Esophagus (tissue), 2 donors: Measurements from ENCODE around the gene PRELP. TPM values are rescaled to one million over a fixed set of nuclear protein-coding genes. Genes with fewer than 3 reads are reported as not detected.

Experiments
- H3K27ac ChIP-seq, 2 donors: one replicate each; pipeline ENCODE4 v1.5.1; 2013; ENCODE audit warnings: low read depth in 2 of 2, mild to moderate bottlenecking in 2 of 2, inconsistent platforms in 1 of 2, low read length in 1 of 2, moderate library complexity in 1 of 2
- H3K27me3 ChIP-seq, 2 donors: one replicate each; pipeline ENCODE4 v1.6.1; 2013; ENCODE audit warnings: low read length in 2 of 2, control low read depth in 1 of 2, mild to moderate bottlenecking in 1 of 2; ENCODE audit not compliant: insufficient read depth in 2 of 2, control insufficient read depth in 1 of 2
- H3K36me3 ChIP-seq, 2 donors: one replicate each; pipeline ENCODE4 v1.6.1; 2013; ENCODE audit warnings: low read length in 1 of 2; ENCODE audit not compliant: control insufficient read depth in 2 of 2, insufficient read depth in 2 of 2
- H3K4me1 ChIP-seq, 2 donors: one replicate each; pipeline ENCODE4 v1.6.1; 2013; ENCODE audit warnings: low read length in 1 of 2; ENCODE audit not compliant: control insufficient read depth in 2 of 2, insufficient read depth in 2 of 2
- H3K4me3 ChIP-seq, 2 donors: one replicate each; pipeline ENCODE4 v1.5.1; 2013; ENCODE audit warnings: low read length in 2 of 2, mild to moderate bottlenecking in 2 of 2, low read depth in 1 of 2, moderate library complexity in 1 of 2
- H3K9me3 ChIP-seq, 2 donors: one replicate each; pipeline ENCODE4 v1.6.1; 2013; ENCODE audit warnings: mild to moderate bottlenecking in 2 of 2, low read depth in 1 of 2, low read length in 1 of 2, moderate library complexity in 1 of 2; ENCODE audit not compliant: control insufficient read depth in 2 of 2, insufficient read depth in 1 of 2
- WGBS, 2 donors: extraction: QIAGEN DNeasy Blood & Tissue Kit; methylation state at CpG; one replicate each; pipeline ENCODE4 v1.1.7; 2013; 5-methylcytosine and 5-hydroxymethylcytosine counted together
- polyA plus RNA-seq, 2 donors: library from polyadenylated mRNA; stranded (reverse); fragments of 200-250 nt; gene quantifications; one replicate each; pipeline ENCODE4 v1.2.3, GENCODE V29; 2013
- donor health status: healthy with polysubstance abuse.
- donor health status: Bipolar disorder and iron deficiency.

Gene PRELP
- polyA plus RNA-seq, 2 donors: 6.5 to 27.8 TPM

DNA sequence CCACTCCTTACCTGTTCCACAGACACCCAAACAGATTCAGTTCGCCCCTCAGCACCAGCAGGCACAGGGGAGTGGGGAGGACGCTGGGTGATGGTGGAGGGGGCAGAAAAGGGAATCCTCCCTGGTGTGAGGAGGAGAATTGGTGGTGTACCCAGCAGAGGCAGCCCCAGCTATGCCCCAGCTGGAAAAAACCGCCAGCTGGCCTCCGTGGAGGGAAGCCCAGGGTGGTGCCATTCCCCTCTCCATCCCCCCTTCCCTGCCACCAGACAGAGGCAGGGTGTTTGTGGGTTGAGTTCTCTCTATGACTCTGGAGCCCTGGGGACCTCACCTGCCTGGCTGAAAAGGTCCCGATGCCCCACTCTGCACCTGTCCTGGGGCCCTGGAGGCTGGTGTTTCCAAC, 46.2 kb downstream of the PRELP start:
- H3K27me3 ChIP-seq: no peaks in the 10 kb centered on the region
- no peaks in the 10 kb centered on the region for H3K36me3 ChIP-seq
- no peaks in the 10 kb centered on the region for H3K9me3 ChIP-seq
- peaks cover 2 to 15% of the 10 kb centered on the region in 2 donors for H3K4me1 ChIP-seq
- 65 to 77% methylated on average over 5 of the region's 5 CpGs for WGBS, 2 donors
- no peak overlapping the region for H3K4me3 ChIP-seq
- peak overlapping the region in 1 of 2 donors; percentile 16 for H3K27ac ChIP-seq

GRCh38 chr1:203522237-203522636, 46.6 kb downstream of the PRELP start:
- peaks cover 2 to 14% of the 10 kb centered on the region in 2 donors for H3K4me1 ChIP-seq
- no peaks in the 10 kb centered on the region for H3K9me3 ChIP-seq
- no peak overlapping the region for H3K4me3 ChIP-seq
- H3K27ac ChIP-seq: no peak overlapping the region
- H3K27me3 ChIP-seq: no peaks in the 10 kb centered on the region
- 59 to 65% methylated on average over 11 of the region's 11 CpGs for WGBS, 2 donors
- H3K36me3 ChIP-seq: no peaks in the 10 kb centered on the region

- Histone ChIP-seq H3K27me3 (no peaks in the 10 kb centered on the region), H3K36me3 (no peaks in the 10 kb centered on the region), H3K4me3 (no peak overlapping the region), H3K9me3 (no peaks in the 10 kb centered on the region), H3K27ac (no peak overlapping the region), H3K4me1 (peaks cover 2 to 14% of the 10 kb centered on the region in 2 donors)
- WGBS, 2 donors: 91 to 96% methylated on average over 6 of the region's 6 CpGs
Measured at GRCh38 chr1:203523667-203524066, 48.1 kb downstream of the PRELP start.

- no peaks in the 10 kb centered on the region for H3K9me3 ChIP-seq
- no peak overlapping the region for H3K4me3 ChIP-seq
- no peaks in the 10 kb centered on the region for H3K36me3 ChIP-seq
- no peak overlapping the region for H3K27ac ChIP-seq
- peaks cover 2 to 13% of the 10 kb centered on the region in 2 donors for H3K4me1 ChIP-seq
- H3K27me3 ChIP-seq: no peaks in the 10 kb centered on the region
- 74 to 75% methylated on average over 4 of the region's 4 CpGs for WGBS, 2 donors
Measured at GRCh38 chr1:203524152-203524551, 48.5 kb downstream of the PRELP start.

GRCh38 chr1:203524824-203525223, 49.2 kb downstream of the PRELP start:
- no peak overlapping the region for H3K4me3 ChIP-seq
- H3K27ac ChIP-seq: no peak overlapping the region
- H3K4me1 ChIP-seq: peaks cover 2 to 7% of the 10 kb centered on the region in 2 donors
- no peaks in the 10 kb centered on the region for H3K9me3 ChIP-seq
- no peaks in the 10 kb centered on the region for H3K36me3 ChIP-seq
- 88 to 89% methylated on average over 4 of the region's 4 CpGs for WGBS, 2 donors
- H3K27me3 ChIP-seq: no peaks in the 10 kb centered on the region

DNA sequence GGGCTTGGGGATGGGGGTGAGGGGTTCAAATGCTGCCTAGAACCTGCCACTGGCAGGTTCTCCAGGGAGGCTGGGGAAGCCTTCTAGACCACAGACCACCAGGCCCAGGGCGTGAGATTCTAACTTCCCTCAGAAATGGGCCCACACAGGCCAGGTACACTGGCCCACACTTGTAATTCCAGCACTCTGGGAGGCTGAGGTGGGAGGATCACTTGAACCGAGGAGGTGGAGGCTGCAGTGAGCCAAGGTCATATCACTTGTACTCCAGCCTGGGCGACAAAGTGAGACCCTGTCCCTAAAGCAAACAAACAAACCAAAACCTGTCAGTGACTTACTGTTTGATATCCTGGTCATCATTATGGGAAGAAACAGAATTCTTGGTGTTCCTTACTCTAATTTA, 50.1 kb downstream of the PRELP start:
- Histone ChIP-seq H3K9me3 (no peaks in the 10 kb centered on the region), H3K36me3 (no peaks in the 10 kb centered on the region), H3K27ac (no peak overlapping the region), H3K4me3 (no peak overlapping the region), H3K27me3 (no peaks in the 10 kb centered on the region), H3K4me1 (peaks cover 2 to 5% of the 10 kb centered on the region in 2 donors)
- 85 to 92% methylated on average over 3 of the region's 3 CpGs for WGBS, 2 donors

- H3K4me1 ChIP-seq: peaks cover 2 to 5% of the 10 kb centered on the region in 2 donors
- WGBS, 2 donors: 77 to 82% methylated on average over 5 of the region's 5 CpGs
- H3K36me3 ChIP-seq: no peaks in the 10 kb centered on the region
- no peak overlapping the region for H3K27ac ChIP-seq
- H3K4me3 ChIP-seq: no peak overlapping the region
- no peaks in the 10 kb centered on the region for H3K9me3 ChIP-seq
- no peaks in the 10 kb centered on the region for H3K27me3 ChIP-seq
Measured at GRCh38 chr1:203526130-203526529, 50.5 kb downstream of the PRELP start.

- H3K4me1 ChIP-seq: peaks cover 2 to 5% of the 10 kb centered on the region in 2 donors
- WGBS, 2 donors: 30 to 50% methylated on average over 6 of the region's 6 CpGs
- H3K27me3 ChIP-seq: no peaks in the 10 kb centered on the region
- H3K9me3 ChIP-seq: no peaks in the 10 kb centered on the region
- peak overlapping the region in 1 of 2 donors; percentile 18 for H3K27ac ChIP-seq
- no peaks in the 10 kb centered on the region for H3K36me3 ChIP-seq
- H3K4me3 ChIP-seq: no peak overlapping the region
Measured at GRCh38 chr1:203526572-203526971, 51.0 kb downstream of the PRELP start.

GRCh38 chr1:203527013-203527412, 51.4 kb downstream of the PRELP start:
- Histone ChIP-seq H3K36me3 (no peaks in the 10 kb centered on the region), H3K9me3 (no peaks in the 10 kb centered on the region), H3K4me1 (peaks cover 2 to 5% of the 10 kb centered on the region in 2 donors), H3K4me3 (no peak overlapping the region), H3K27ac (peak overlapping the region in 1 of 2 donors; percentile 18), H3K27me3 (no peaks in the 10 kb centered on the region)

DNA sequence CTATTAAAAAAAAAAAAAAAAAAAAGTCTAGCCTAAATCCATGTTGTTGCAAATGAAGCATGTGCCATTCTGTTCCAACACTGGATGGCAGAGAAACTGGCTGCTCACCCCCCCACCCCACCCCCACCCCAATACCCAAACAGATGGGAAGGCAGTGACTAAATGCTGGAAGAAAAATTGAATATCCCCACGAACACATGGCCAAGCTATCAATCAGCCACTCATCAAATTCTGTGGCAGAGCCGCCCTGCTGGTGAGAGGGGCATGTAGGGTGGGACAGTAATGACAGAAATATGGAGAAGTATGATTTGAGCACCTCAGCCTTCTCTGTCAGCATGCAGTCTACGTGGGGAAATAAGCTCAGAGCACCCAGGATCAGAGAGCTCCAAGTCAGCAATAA, 52.5 kb downstream of the PRELP start:
- no peak overlapping the region for H3K27ac ChIP-seq
- H3K4me3 ChIP-seq: no peak overlapping the region
- 90 to 93% methylated on average over 3 of the region's 3 CpGs for WGBS, 2 donors
- no peaks in the 10 kb centered on the region for H3K9me3 ChIP-seq
- H3K36me3 ChIP-seq: no peaks in the 10 kb centered on the region
- H3K4me1 ChIP-seq: peaks cover 2 to 5% of the 10 kb centered on the region in 2 donors
- H3K27me3 ChIP-seq: no peaks in the 10 kb centered on the region
